NCI-H2227 treated with DMSO at 0.1 percent for 48 hours (cell line): Measurements from ENCODE around the gene PLD4.
"Not testable (repeated sequence)": the region's sequence is repeated elsewhere in the genome, so short reads cannot be mapped to it uniquely, and the experiment has no call there.

ENCODE experiments used
- DNase-seq: peaks from one replicate; lab custom pipeline; 2025; lab: John Stamatoyannopoulos, UW

PLD4 gene

GRCh38 chr14:104941508-104942365 lies 17.1 kb downstream of the PLD4 start:
- no peak for DNase-seq

- no peak for DNase-seq
These were observed 17.9 kb downstream of the PLD4 start for GRCh38 chr14:104942586-104942985.

GRCh38 chr14:104943216-104944015 lies 18.7 kb downstream of the PLD4 start:
- DNase-seq, result not testable (repeated sequence)

- not testable (repeated sequence) for DNase-seq
These were observed 19.3 kb downstream of the PLD4 start for GRCh38 chr14:104944016-104944308.

GRCh38 chr14:104944436-104945205 lies 19.9 kb downstream of the PLD4 start:
- not testable (repeated sequence) for DNase-seq

- not testable (repeated sequence) for DNase-seq
These were observed 20.6 kb downstream of the PLD4 start for GRCh38 chr14:104945266-104945665.

GRCh38 chr14:104945986-104946965 lies 21.6 kb downstream of the PLD4 start:
- not testable (repeated sequence) for DNase-seq

GRCh38 chr14:104947201-104947600 lies 22.5 kb downstream of the PLD4 start:
- DNase-seq, result not testable (repeated sequence)

GRCh38 chr14:104947881-104948735 lies 23.4 kb downstream of the PLD4 start:
- not testable (repeated sequence) for DNase-seq

- DNase-seq, result no peak
These were observed 24.0 kb downstream of the PLD4 start for GRCh38 chr14:104948736-104949031.

GRCh38 chr14:104949406-104949955 lies 24.8 kb downstream of the PLD4 start:
- not testable (repeated sequence) for DNase-seq

GRCh38 chr14:104950021-104950420 lies 25.3 kb downstream of the PLD4 start:
- DNase-seq, result no peak

GRCh38 chr14:104950701-104951100 lies 26.0 kb downstream of the PLD4 start:
- not testable (repeated sequence) for DNase-seq

- not testable (repeated sequence) for DNase-seq
These were observed 27.4 kb downstream of the PLD4 start for GRCh38 chr14:104951863-104952657.

GRCh38 chr14:104953097-104953496 lies 28.4 kb downstream of the PLD4 start:
- no peak for DNase-seq

- DNase-seq, result no peak
These were observed 29.4 kb downstream of the PLD4 start for GRCh38 chr14:104953896-104954656.

- DNase-seq, result no peak
These were observed 30.2 kb downstream of the PLD4 start for GRCh38 chr14:104954746-104955395.

- no peak for DNase-seq
These were observed 30.7 kb downstream of the PLD4 start for GRCh38 chr14:104955396-104955770.
